NOMO-1 treated with DMSO at 0.1 percent for 48 hours (cell line): Measurements from ENCODE around the gene SCARB2.
A peak's percentile ranks its signal among the peaks of the same experiment; 100 is the strongest.
"Not testable (repeated sequence)": the region's sequence is repeated elsewhere in the genome, so short reads cannot be mapped to it uniquely, and the experiment has no call there.

Experiments used
- DNase-seq: peaks from one replicate; lab custom pipeline; 2025; ENCODE audit not compliant: unreplicated experiment; lab: John Stamatoyannopoulos, UW

SCARB2 gene

DNA sequence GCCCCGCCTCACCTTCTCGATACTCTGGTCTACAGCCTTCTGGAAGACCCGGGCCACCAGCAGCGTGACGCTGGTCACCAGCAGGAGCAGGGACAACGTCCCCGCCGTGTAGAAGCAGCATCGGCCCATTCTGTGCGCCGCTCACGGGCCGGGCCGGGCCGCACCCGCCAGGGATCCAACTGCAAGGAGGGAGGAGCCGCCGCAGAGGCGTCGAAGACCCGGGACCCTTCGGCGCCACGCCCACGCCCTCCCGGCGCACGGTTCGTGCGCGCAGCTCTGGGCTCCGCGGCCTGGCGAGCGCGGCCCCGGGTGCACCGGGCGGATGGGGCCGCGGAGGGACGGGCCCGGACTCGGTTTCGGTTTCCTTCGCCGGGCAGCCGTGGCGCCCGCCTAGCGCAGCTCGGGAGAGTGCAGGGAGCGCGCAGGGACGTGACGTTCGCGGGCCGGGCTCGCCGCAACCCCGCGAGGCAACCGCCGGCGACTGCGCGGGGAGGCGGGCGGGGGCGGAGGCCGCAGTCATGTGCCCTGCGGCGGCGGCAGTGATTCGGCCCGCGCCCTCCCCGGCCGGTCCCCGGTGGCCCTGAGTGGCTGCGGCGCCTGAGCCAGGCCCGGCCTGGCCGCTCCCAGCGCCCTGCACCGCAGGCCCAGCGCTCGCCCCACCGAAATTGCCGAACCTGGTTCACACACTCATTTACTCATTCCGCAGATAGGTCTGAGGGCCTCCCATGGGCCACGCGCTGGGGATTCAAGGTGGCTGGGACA is at the start of gene SCARB2:
Gene SCARB2 (minus strand): TSS at position 410 of the 762 bp plus-strand sequence. CDS start 281 bp downstream, at position 129.
- DNase-seq = peak; percentile 73

- no peak for DNase-seq
Observed at GRCh38 chr4:76260571-76260970, 46.9 kb upstream of the SCARB2 start.

GRCh38 chr4:76257824-76258223 is 44.2 kb upstream of the SCARB2 start:
- DNase-seq = no peak

DNA sequence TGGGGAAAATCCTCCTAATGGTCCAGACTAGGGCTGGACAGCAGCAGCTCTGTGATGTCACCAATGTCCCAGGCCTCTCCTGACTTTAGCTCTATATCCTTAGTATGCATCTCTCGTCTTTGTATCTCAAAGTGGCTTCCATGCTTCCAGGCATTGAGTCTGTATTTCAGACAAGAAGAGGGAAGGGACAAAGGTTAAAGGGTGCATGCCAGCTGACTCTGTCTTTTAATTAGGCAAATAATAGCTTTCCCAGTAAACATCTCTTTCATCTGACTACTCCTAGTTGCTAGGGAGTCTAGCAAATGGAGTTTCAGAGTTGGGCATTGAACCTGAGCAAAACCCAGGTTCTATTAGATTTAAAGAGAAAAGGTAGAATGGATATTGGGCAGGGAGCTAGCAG is 43.3 kb upstream of the SCARB2 start:
- DNase-seq = no peak

- DNase-seq = no peak
Observed at GRCh38 chr4:76256032-76256431, 42.4 kb upstream of the SCARB2 start.

DNA sequence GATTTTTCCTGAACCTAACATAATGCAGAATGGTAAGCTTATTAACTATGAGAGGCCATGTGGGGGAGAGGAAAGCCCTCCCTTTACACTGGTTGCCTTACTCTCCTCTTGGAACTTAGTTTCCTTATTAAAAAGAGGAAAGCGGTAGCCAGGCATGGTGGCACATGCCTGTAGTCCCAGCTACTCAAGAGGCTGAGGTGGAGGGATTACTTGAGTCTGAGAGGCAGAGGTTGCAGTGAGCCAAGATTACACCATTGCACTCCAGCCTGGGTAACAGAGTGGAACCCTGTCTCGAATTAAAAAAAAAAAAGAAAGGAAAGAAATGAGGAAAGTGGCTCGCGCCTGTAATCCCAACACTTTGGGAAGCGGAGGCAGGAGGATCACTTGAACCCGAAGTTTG is 39.9 kb upstream of the SCARB2 start:
- DNase-seq = no peak

- DNase-seq = no peak
Observed at GRCh38 chr4:76252271-76252653, 38.6 kb upstream of the SCARB2 start.

DNA sequence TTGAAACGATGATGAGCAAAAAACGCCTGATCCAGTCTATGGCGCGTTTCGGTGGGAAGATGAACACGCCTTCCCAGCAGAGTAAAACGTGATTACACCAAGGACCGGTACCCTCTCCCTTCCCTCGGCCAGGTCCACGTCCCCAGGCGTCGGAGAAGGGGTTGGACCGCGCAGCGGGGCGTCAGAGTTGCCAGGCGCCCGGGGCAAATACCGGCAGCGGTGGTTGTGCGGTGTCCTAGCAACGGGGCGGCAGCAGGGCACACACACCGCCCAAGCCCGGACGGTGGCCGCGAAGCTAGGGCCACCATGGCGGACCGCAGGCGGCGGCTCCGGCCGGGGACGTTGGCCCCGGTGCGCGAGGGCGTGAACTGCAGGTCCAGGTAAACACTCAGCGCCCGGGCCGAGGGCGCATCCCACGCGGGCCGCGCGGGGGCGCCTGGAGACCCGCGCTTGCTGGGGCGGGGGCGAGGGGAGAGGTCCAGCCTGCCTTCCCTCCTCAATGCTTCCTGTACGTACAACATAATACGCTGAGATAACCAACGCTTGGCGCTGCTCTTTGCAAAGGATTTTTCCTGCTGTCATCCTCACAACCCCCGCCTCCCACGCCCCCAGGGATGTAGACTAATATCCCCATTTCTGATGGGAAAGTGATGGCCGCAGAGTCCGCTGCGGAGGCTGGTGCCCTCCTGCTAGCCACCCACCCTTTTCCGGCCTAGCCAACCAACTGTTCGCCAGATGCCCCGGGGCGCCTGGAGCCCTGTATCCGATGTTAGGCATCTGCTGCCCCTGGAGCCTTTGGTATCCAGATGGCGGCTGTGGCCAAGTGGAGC is 38.0 kb upstream of the SCARB2 start, which contains the start of gene FAM47E:
Gene FAM47E (plus strand): TSS at position 281 of the 830 bp plus-strand sequence. CDS start 26 bp downstream, at position 307.
- peak; percentile 44 for DNase-seq

DNA sequence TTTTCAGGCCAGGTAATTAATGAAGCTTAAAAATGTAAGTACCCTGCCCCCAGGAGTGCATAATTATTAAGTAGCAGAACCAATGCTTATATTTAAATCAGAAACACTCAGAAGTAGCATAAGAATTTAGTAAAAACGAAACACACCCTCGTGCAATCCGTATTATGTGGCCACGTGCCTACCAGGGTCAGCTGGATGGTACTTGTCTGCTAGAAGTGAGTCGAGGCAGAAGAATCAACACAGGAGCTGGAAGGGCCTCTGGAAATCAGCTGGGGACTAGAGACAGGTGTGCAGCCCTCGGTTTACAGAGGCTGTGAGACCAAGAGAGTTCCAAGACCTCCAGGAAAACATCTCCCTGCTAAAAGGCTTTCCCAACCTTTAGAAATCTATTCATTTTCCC is 37.3 kb upstream of the SCARB2 start:
- DNase-seq = no peak

DNA sequence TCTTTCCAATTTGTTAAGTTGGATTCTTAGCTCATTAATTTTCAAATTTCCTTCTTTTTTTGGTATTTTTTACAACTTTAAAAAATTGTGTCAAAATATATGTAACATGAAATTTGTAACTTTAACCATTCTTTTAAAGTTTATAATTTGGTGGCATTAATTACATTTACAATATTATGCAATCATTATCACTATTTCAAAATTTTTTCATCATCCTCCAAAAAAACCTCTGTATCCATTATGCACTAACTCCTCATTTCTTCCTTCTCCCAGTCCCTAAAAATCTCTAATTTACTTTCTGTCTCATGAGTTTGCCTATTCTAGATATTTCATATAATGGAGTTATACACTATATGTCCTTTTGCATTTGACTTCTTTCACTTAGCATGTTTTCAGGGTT is 33.2 kb upstream of the SCARB2 start:
- DNase-seq = no peak

GRCh38 chr4:76246025-76246424 is 32.4 kb upstream of the SCARB2 start:
- DNase-seq = no peak

GRCh38 chr4:76243877-76244276 is 30.3 kb upstream of the SCARB2 start:
- DNase-seq = not testable (repeated sequence)

- no peak for DNase-seq
Observed at GRCh38 chr4:76240236-76240635, 26.6 kb upstream of the SCARB2 start.

DNA sequence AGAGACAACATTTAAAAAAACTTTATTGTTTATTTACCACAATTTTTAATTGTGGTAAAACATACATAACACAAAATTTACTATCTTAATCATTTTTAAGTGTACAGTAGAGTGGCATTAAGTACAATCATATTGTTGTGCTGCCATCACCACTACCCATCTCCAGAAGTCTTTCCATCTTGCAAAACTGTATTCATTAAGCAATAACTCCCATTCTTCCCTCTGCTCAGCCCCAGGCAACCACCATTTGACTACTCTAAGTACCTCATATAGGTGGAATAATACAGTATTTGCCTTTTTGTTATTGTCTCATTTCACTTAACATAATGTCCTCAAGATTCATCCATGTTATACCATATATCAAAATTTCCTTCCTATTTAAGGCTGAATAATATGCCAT is 25.1 kb upstream of the SCARB2 start:
- no peak for DNase-seq

GRCh38 chr4:76238236-76238635 is 24.6 kb upstream of the SCARB2 start:
- DNase-seq = no peak

DNA sequence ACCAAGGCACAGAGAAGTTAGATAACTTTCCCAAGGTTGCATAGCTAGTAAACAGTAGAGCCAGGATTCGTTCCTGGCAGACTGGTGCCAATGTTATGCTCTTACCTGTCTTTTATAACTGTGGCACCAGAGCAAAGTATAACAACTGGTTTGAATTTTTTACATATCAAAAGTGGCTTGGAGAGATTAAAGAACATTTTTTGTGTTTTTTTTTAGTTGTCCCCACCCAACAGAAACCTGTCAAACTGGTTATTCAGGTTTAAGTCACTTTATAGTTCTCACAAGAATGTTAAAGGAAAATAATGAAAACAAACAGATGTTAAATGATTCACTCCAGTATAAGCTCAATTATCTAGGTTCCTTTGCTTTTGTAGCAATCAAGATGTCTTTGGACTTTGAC is 22.3 kb upstream of the SCARB2 start:
- DNase-seq = no peak

- DNase-seq = no peak
Observed at GRCh38 chr4:76235407-76235806, 21.8 kb upstream of the SCARB2 start.

DNA sequence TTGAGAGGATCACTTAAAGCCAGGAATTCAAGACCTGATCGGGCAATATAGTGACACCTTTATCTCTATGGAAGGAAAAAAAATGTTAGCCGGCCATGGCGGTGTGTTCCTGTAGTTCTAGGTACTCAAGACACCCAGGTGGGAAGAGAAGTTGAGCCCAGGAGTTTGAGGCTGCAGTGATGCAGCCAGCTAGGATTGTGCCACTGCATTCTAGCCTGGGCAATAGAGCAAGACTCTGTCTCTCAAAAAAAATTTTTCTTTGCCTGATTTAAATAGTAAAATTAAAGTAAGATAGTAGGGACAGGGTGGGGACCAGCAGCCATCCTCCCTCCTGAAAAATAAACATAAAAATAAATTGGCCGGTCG is 21.0 kb upstream of the SCARB2 start:
- no peak for DNase-seq

- no peak for DNase-seq
Observed at GRCh38 chr4:76233967-76234678, 20.5 kb upstream of the SCARB2 start.

GRCh38 chr4:76233529-76233928 is 19.9 kb upstream of the SCARB2 start:
- no peak for DNase-seq

GRCh38 chr4:76233083-76233482 is 19.5 kb upstream of the SCARB2 start:
- DNase-seq = peak; percentile 33

GRCh38 chr4:76232681-76233080 is 19.1 kb upstream of the SCARB2 start:
- DNase-seq = no peak
